NCI-H748 (cell line): ENCODE data around the gene XYLT1.
"Not testable (repeated sequence)": the region's sequence is repeated elsewhere in the genome, so short reads cannot be mapped to it uniquely, and the experiment has no call there.

Source experiments
- DNase-seq: peaks from one replicate; lab custom pipeline; 2025; ENCODE audit not compliant: unreplicated experiment; lab: John Stamatoyannopoulos, UW

The XYLT1 gene, protein sequence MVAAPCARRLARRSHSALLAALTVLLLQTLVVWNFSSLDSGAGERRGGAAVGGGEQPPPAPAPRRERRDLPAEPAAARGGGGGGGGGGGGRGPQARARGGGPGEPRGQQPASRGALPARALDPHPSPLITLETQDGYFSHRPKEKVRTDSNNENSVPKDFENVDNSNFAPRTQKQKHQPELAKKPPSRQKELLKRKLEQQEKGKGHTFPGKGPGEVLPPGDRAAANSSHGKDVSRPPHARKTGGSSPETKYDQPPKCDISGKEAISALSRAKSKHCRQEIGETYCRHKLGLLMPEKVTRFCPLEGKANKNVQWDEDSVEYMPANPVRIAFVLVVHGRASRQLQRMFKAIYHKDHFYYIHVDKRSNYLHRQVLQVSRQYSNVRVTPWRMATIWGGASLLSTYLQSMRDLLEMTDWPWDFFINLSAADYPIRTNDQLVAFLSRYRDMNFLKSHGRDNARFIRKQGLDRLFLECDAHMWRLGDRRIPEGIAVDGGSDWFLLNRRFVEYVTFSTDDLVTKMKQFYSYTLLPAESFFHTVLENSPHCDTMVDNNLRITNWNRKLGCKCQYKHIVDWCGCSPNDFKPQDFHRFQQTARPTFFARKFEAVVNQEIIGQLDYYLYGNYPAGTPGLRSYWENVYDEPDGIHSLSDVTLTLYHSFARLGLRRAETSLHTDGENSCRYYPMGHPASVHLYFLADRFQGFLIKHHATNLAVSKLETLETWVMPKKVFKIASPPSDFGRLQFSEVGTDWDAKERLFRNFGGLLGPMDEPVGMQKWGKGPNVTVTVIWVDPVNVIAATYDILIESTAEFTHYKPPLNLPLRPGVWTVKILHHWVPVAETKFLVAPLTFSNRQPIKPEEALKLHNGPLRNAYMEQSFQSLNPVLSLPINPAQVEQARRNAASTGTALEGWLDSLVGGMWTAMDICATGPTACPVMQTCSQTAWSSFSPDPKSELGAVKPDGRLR

DNA sequence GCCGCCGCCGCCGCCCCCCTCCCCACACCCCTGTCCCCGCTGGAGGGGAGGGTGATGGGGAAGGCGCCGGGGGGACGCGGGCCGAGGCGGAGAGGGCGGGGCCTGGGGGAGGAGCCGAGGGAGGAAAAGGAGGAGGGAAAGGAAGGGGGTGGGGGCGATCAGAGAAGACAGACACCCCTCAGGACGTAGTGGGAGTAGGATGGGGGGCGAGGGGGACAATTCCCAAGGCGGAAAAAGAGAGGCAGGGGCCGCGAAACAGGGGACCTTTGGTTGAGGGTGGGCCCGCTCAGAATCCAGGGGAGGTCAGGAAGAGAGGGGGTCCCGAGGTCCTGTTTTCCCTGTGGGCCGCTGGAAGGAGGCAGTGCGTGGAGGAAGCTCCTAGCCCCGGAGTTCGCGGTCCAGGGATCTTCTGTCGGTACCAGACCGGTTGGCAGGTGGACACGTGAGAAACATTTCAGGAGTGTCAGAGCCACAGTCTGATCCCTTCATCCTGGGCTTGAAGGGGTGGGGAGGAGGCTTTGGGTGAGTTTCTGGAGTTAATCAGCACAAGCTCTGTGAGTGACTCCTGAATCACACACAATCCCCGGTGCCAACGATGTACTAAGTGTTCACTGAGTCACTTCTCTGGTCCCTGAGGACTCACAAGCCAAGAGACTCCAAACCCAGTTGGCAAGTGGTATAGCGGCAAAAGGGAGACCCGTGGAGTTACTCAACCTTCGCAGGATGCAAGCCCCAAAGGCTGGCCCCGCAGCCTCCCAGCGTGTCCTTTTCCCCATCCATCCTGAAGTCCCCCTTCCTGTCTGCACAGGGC lies at the start of gene XYLT1:
XYLT1 (minus strand) TSS at position 53 of the 811 bp plus-strand sequence. CDS start 164 bp downstream, outside the sequence.
- peak; percentile 46 for DNase-seq

DNA sequence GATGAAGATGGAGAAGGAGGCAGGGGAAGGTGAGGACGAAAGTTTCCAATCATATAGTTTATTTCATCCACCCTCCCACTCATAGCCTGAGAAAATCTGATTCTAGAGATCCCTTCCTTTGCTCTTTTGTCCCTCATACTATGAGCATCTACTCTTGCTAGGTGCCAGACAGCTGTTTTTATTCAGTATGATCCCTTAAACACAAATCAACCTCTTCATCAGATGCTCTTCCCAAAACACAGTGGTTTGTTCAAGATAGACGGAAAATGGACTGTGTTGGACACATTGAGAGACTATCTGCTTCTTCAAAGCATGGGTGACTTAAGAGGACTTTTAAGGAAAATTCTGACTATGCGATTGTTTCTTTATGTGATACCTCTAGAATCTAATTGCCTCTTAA lies 49.4 kb upstream of the XYLT1 start:
- DNase-seq = no peak

DNA sequence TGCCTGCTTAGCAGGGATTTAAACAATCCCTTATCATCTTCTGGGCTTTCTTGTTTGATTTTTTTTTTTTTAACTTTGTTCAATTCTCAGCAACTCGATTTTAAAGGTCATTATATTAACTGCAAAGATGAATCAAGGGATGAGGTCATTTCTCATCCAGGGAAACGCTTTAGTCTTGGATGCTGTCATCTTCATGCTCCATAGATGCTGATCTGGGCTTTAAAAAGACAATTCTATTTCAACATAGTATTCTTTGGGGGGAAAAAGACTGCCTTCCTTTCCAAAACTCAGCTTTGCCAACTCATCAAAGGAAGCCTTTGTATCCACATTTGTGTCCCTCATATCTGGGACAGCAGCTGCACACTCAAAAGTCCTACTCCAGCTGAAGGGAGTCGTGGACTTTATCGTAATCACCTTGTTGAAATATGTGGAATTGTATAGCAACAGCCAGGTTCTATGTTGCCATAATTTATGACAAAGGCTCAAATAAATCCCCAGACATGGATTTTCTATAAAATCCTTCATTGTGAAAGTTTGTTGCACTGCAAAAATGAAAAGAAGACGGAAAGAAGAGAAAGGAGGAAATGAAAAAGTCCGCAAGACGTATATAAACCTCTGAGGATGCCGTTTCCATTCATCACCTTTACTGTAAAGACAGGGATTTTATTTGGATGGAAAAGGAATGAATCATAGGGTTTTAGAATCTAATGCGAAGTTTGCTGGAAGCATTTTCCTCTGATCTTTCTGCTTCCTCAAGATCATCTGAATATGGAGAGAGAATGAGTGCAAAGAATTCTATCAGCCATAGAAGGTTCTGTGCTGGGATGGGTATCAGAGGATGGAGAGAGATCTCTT lies 48.6 kb upstream of the XYLT1 start:
- no peak for DNase-seq

DNA sequence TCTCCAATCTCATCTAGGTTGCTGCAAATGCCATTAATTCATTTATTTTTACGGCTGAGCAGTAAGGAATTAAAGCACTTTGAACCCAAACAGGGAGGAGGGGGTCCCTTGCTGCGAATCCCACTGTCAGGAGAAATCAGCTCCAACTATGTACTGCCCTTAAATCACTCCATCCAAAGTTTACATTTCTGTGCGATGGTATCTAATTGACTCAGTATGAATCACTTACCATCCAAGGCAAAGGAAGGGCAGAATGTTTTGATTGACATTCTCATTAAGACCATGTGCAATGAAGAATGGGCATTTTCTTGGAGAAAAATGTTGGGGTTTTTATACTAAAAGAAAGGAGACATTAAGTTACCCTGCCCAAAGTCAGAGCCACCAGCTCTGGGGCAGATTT lies 47.7 kb upstream of the XYLT1 start:
- no peak for DNase-seq

DNA sequence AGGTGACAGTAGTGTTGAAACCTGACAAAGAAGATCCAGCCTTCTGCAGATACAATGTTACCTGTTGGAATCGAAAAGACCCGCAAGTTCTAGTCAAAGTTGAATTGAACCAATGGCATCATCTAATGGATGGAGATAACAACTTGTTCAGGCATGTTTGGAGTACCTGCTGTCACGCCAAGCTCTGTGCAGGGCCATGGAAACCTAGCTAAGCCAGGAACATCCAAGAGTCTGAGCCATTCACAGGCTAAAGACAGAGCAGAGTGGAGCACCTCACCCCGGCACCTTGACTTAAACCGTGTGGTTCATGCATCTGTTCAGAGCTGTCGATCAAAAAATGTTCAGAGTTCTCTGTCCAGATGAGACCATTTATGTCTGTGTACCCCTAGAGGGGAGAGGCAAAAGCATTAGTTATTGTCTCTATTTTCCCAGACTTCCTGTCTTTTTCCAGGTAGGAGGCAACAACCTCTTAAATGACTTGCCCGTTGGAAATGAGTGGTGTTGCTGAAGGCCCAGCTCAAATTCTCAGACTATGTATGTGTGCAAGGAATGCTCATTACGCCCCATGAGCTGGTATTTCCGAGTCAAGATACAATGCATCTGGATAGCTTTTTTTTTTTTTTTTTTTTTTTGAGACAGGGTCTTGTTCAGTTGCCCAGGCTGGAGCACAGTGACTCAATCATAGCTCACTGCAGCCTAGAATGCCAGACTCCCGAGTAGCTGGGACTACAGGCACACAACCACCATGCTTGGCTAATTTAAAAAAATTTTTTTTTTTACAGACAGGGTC lies 44.9 kb upstream of the XYLT1 start:
- DNase-seq = no peak

DNA sequence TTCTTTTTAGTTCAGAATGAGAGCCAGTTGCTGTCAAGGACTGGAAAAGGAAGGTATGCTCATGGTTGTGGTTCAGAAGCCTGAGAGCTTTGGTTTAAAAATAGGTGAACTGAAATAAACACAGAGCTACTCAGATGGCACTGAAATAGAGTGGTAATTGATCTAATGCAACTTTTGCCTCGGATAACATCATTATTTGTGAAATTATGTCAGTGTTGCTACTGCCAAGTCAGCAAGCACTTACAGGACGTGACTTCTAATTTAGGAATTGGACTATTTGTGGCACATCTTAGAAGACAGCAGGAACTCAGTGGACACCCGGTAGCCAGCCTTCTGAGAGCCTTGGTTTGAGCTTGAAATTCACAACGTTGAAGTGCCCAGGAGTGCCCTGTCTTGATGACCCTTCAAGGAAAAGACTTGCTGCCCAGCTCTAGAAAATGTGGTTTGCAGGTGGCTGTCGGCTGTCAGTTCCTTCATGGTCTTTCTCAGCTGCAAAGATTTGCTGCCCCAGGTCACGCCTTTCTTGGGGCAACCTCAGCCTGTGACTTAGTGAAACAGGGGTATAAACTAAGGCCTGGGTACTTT lies 42.0 kb upstream of the XYLT1 start:
- DNase-seq = no peak

DNA sequence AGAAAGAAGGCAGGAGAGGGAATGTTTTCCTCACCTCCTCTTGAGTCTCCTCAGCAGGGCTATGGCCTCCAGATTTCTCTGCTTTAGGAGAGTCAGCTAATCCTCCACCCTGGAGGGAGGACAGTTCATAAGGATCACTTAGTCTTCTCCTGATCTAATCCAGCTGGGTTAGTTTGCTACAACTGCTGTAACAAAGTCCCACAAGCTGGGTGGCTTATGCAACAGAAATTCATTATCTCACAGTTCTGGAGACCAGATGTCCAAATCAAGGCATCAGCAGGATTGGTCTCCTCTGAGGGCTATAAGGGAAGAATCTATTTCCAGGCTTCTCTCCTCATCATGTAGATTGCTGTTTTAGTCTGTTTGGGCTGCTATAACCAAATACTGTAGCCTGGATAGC lies 40.6 kb upstream of the XYLT1 start:
- DNase-seq = no peak

DNA sequence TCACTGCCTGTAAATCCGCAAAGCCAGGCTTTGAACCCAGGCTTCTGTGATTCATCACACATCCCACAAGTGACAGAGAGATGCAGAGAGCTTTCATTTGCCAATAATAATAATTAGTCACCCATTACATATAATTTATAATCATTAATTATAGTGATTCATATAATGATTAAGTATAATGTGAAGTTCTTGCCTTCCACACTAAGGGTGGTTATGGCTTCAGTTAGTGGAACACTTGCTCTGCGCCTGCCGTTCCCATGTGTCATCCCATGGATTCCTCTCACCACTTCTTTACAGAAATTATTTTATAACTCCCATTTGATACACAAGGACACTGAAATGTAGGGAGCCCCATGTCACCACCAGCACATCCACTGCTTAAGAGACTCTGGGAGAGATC lies 39.8 kb upstream of the XYLT1 start:
- no peak for DNase-seq

DNA sequence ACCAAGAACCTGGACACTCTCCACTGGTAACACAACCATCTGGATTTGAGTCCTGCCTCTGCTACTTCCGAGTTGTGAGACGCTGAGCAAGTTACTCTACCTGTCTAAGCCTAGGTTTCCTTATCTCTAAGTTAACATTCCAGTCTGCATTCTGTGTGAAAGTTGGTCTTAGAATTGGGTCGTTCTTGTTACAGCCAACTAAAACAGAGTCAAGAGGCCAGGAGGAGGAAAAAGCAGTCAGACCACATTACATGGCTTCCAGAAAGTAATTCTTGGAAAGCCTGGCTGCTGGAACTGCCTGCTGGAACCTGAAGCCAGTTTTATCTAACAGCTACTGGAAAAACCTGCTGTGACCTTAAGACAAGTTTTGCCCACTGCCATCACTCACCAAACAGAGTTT lies 38.4 kb upstream of the XYLT1 start:
- DNase-seq = no peak

DNA sequence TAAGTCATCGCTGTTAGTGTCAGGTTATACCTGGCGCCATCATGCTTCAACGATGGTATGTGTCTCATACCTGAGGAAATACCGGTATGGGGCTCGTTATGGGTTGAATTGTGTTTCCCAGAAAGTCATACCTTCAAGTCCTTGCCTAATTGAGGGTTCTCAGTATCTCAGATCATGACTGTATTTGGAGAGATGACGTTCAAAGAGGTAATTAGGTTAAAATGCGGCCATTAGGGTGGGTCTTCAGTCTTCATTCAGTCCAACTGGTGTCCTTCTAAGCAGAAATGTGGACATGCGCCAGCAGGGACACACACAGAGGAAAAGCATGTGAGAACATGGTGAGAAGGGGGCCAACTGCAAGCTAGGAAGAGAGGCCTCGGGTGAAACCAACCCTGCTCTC lies 37.5 kb upstream of the XYLT1 start:
- DNase-seq = no peak

DNA sequence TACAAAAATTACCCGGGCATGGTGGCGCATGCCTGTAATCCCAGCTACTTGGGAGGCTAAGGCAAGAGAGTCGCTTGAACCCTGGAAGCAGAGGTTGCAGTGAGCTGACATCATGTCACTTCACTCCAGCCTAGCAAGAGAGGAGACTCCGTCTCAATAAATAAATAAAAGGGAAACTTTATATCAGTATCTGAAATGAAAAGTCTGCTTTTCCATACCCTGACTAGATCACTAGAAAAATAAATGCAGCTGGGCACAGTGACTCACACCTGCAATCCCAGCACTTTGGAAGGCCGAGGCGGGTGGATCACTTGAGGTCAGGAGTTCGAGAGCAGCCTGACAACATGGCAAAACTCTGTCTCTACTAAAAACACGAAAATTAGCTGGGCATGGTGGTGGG lies 36.8 kb upstream of the XYLT1 start:
- not testable (repeated sequence) for DNase-seq

DNA sequence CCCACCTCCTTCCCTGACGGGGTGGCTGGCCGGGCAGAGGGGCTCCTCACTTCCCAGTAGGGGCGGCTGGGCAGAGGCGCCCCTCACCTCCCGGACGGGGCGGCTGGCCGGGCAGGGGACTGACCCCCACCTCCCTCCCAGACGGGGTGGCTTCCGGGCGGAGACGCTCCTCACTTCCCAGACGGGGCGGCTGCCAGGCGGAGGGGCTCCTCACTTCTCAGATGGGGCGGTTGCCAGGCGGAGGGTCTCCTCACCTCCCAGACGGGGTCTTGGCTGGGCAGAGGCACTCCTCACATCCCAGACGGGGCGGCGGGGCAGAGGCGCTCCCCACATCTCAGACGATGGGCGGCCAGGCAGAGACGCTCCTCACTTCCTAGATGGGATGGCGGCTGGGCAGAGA lies 35.1 kb upstream of the XYLT1 start:
- DNase-seq = not testable (repeated sequence)

DNA sequence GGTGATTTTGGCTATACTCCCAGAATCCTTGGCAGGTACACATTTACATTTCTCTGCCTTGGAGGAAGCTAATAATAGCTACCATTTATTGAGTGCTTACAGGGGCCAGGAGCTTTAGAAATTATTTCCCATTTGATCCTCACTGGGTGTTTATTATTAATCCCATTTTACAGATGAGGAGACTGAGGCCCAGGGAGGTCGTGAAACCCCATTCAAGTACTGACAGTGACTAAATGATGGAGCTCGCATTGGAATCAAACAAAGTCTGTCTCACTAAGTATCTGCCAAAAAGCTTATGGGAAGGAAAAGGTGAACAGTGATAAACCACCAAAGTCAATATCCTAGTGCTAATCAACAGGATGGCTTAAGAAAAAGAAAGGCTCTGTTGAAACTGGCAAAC lies 33.3 kb upstream of the XYLT1 start:
- DNase-seq = no peak

DNA sequence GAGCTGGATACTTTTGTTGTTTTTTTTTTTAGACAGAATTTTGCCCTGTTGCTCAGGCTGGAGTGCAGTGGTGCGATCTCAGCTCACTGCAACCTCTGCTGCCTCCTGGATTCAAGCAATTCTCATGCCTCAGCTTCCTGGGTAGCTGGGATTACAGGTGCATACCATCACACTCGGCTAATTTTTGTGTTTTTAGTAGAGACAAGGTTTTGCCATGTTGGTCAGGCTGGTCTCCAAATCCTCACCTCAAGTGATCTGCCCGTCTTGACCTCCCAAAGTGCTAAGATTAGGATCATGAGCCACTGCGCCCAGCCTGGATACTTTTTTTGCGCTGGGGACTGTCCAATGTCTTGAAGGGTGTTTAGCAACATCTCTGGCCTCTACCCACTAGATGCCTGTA lies 32.6 kb upstream of the XYLT1 start:
- DNase-seq = no peak

DNA sequence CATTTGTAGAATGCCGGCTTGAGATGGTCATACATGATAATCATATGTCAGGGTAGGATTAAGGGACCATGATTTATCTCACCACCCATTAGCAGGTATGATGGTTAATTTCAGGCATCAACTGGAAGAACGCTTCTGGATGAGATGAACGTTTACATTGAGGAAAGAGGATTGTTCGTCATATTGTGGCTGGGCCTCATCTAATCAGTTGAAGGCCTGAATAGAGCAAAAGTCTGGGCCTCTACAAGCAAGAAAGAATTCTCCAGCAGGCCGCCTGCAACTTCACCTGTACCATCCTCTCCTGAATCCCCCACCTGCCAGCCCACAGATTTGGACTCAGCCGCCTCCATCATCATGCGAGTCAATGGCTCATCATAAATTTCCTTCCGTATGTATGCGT lies 30.6 kb upstream of the XYLT1 start:
- no peak for DNase-seq

DNA sequence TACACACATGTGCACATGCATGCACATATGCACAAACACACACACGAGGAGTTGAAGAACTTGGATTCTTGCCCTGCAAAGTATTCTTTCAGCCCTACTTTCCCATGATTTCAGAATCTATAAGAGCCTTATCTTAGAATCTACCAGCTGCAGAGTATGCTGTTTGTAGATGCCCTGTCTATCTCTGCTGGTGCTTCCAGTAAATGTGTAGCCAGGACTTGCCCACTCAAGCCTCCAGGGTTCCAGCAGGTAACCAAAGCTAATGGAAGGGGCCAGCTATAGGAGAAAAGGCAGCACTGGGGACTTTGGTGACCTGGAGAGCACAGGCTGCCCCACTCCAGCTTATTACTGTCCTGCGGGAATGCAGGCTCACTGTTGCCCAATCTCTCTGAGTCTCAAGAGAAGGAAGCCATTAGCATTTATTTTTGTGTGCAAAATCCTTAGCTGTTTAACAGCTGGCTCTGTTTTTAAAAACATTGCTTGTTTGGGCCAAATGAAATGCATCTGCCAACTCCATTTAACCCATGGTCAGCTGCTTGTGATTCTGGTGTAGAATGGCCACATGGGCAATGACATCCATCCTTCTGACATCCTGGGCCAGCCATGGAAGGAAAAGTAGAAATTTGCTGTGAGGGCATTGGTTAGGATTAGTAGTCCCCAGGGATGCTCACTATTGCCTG lies 28.6 kb upstream of the XYLT1 start:
- no peak for DNase-seq

DNA sequence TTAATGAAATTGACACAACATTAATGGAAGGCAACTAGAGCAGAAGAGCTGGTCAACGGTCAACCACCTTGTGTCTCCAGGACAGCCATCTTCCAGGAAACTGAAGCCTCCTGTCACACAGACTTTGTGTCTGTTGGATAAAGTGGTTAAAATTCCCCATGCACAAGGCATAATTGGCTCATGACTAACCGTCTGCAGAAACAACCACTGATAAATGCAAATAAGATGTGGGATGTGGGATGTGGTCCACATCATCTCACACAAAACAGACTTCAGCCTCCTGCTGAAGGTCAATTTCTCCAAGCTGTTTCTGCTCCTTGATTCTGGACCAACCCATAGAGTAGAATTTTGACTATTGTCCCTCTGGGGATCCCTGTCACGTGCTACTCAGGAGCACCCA lies 26.9 kb upstream of the XYLT1 start:
- no peak for DNase-seq

DNA sequence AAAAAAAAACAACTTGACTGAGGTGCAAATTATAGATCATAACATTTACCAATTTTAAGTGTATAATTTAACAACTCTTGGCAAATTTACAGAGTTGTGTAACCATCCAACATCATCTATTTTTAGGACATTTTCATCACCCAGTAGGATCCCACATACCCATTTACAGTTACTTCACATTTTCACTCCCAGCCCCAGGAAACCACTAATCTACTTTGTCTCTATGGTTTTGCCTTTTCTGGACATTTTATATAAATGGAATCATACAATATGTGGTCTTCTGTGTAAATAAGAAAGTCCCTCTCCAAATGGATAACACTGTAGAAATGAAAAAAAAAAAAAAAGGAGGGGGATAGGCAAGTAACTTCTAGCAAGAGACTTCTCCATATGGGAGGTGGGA lies 26.1 kb upstream of the XYLT1 start:
- no peak for DNase-seq

DNA sequence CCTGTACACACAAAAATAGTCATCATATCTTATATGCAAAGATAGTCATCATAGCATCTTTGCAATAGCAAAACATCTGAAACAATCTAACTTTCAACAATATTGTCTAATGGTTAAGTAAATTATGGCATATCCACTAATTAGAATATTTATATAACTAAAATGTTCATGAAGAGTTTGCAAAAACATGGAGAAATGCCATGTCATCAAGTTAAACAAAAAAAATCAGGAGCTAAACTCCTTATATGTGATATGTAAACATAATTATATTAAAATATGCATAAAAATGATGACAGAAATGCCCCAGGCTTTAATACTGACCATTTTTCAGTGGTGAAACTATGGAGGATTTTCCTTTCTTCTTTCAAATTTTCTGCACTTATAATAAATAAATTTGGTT lies 22.3 kb upstream of the XYLT1 start:
- no peak for DNase-seq
